Activated T-helper 1 cell treated with anti-CD3 and anti-CD28 coated beads, Interleukin-12 subunit alpha, Interleukin-12 subunit beta, Interleukin-2, Interleukin-4 antibody, amounts not matched to agents 30 ng/mL and 10 ng/mL and 1 ng/mL, durations not matched to agents 14 hours and 24 hours and 36 hours (primary cell): ENCODE data around the gene UBQLN4. TPM values are rescaled to one million over a fixed set of nuclear protein-coding genes. Genes with fewer than 3 reads are reported as not detected.
"Not testable (repeated sequence)": the region's sequence is repeated elsewhere in the genome, so short reads cannot be mapped to it uniquely, and the experiment has no call there.

Source experiments
- DNase-seq: peaks from one replicate; pipeline ENCODE4 v3.0.0; 2021; ENCODE audit warnings: low spot score
- H3K27ac Mint-ChIP-seq: one replicate; pipeline ENCODE4 v1.8.0; 2021; ENCODE audit warnings: mild to moderate bottlenecking, mixed read lengths
- H3K27me3 Mint-ChIP-seq: one replicate; pipeline ENCODE4 v1.8.0; 2022; ENCODE audit warnings: mild to moderate bottlenecking, moderate library complexity, mixed read lengths; ENCODE audit not compliant: insufficient read depth
- H3K36me3 Mint-ChIP-seq: one replicate; pipeline ENCODE4 v1.8.0; 2021; ENCODE audit warnings: low read depth, mixed read lengths
- H3K4me1 Mint-ChIP-seq: one replicate; pipeline ENCODE4 v1.8.0; 2021; ENCODE audit warnings: low read depth, mixed read lengths
- H3K4me3 Mint-ChIP-seq: one replicate; pipeline ENCODE4 v1.8.0; 2021; ENCODE audit warnings: mild to moderate bottlenecking, moderate library complexity, mixed read lengths
- H3K9me3 Mint-ChIP-seq: one replicate; pipeline ENCODE4 v1.8.0; 2021; ENCODE audit warnings: mixed read lengths
- intact Hi-C: fragments of 100-400 bp; cut with micrococcal nuclease; formaldehyde crosslinking; loops from one replicate; pipeline ENCODE4 v1.15.1; 2024
- total RNA-seq: library from RNA; stranded (reverse); gene quantifications from 2 replicates; pipeline ENCODE4 v1.2.3, GENCODE V29; 2022

The UBQLN4 gene
- total RNA-seq, 1 donor from 2014 or later = 59.5 TPM

- Mint-ChIP-seq H3K36me3 (peaks cover 29% of the 10 kb centered on the region), H3K9me3 (no peaks in the 10 kb centered on the region), H3K4me3 (peak overlapping the region; percentile 15), H3K27me3 (no peaks in the 10 kb centered on the region), H3K27ac (no peak overlapping the region), H3K4me1 (peaks cover 24% of the 10 kb centered on the region)
- intact Hi-C loops = loop anchor here (5.0 to 10.0 kb wide), 3 partner anchors 454 to 776 kb away; partner anchors contain the start of genes CLK2, HCN3, MEF2D and PRCC
- no peak for DNase-seq
Observed at GRCh38 chr1:156050376-156050775, 3.2 kb downstream of the UBQLN4 start.

GRCh38 chr1:156048663-156049258, 4.8 kb downstream of the UBQLN4 start:
- intact Hi-C loops = no loop called here
- Mint-ChIP-seq H3K36me3 (peaks cover 29% of the 10 kb centered on the region), H3K27me3 (no peaks in the 10 kb centered on the region), H3K9me3 (no peaks in the 10 kb centered on the region), H3K4me1 (peaks cover 26% of the 10 kb centered on the region), H3K4me3 (no peak overlapping the region), H3K27ac (no peak overlapping the region)
- no peak for DNase-seq

GRCh38 chr1:156045076-156045475, 8.5 kb downstream of the UBQLN4 start:
- no peaks in the 10 kb centered on the region for H3K27me3 Mint-ChIP-seq
- peak overlapping the region; percentile 2 for H3K27ac Mint-ChIP-seq
- no peak overlapping the region for H3K4me3 Mint-ChIP-seq
- H3K9me3 Mint-ChIP-seq = no peaks in the 10 kb centered on the region
- DNase-seq = peak; percentile 21
- peaks cover 31% of the 10 kb centered on the region for H3K36me3 Mint-ChIP-seq
- intact Hi-C loops = no loop called here
- peaks cover 24% of the 10 kb centered on the region for H3K4me1 Mint-ChIP-seq

GRCh38 chr1:156042828-156043227, 10.8 kb downstream of the UBQLN4 start:
- H3K27me3 Mint-ChIP-seq = no peaks in the 10 kb centered on the region

GRCh38 chr1:156034991-156035390, 18.6 kb downstream of the UBQLN4 start:
- intact Hi-C loops, DNase-seq, H3K27ac Mint-ChIP-seq, H3K27me3 Mint-ChIP-seq, H3K9me3 Mint-ChIP-seq, H3K4me3 Mint-ChIP-seq: not testable (repeated sequence)
- Mint-ChIP-seq H3K4me1 (peaks cover 12% of the 10 kb centered on the region), H3K36me3 (peaks cover 12% of the 10 kb centered on the region)

More at GRCh38 chr1:156042828-156043227, 10.8 kb downstream of the UBQLN4 start:
- no peaks in the 10 kb centered on the region for H3K9me3 Mint-ChIP-seq
- peaks cover 20% of the 10 kb centered on the region for H3K36me3 Mint-ChIP-seq
- no peak overlapping the region for H3K4me3 Mint-ChIP-seq
- intact Hi-C loops = no loop called here
- DNase-seq = no peak
- peaks cover 24% of the 10 kb centered on the region for H3K4me1 Mint-ChIP-seq
- H3K27ac Mint-ChIP-seq = no peak overlapping the region

- peaks cover 12% of the 10 kb centered on the region for H3K4me1 Mint-ChIP-seq
- no peaks in the 10 kb centered on the region for H3K9me3 Mint-ChIP-seq
- H3K36me3 Mint-ChIP-seq = peaks cover 9% of the 10 kb centered on the region
- peaks cover 9% of the 10 kb centered on the region for H3K27me3 Mint-ChIP-seq
- intact Hi-C loops = no loop called here
- no peak for DNase-seq
- no peak overlapping the region for H3K27ac Mint-ChIP-seq
- H3K4me3 Mint-ChIP-seq = no peak overlapping the region
Observed at GRCh38 chr1:156033011-156033410, 20.6 kb downstream of the UBQLN4 start.

GRCh38 chr1:156026588-156026987, 27.0 kb downstream of the UBQLN4 start:
- Mint-ChIP-seq H3K27ac (no peak overlapping the region), H3K27me3 (peaks cover 8% of the 10 kb centered on the region), H3K9me3 (no peaks in the 10 kb centered on the region), H3K4me1 (peaks cover 12% of the 10 kb centered on the region), H3K36me3 (no peaks in the 10 kb centered on the region), H3K4me3 (no peak overlapping the region)
- DNase-seq = no peak
- intact Hi-C loops = loop anchor here (1.0 kb wide), 1 partner anchor 40 kb away; no protein-coding TSS in a partner anchor

- Mint-ChIP-seq H3K4me3 (no peak overlapping the region), H3K27ac (no peak overlapping the region), H3K27me3 (peaks cover 8% of the 10 kb centered on the region), H3K4me1 (peaks cover 13% of the 10 kb centered on the region), H3K36me3 (no peaks in the 10 kb centered on the region), H3K9me3 (no peaks in the 10 kb centered on the region)
- intact Hi-C loops = loop anchor here (1.0 kb wide), 1 partner anchor 40 kb away; no protein-coding TSS in a partner anchor
- peak; percentile 8 for DNase-seq
Observed at GRCh38 chr1:156025876-156026275, 27.7 kb downstream of the UBQLN4 start.

GRCh38 chr1:156024801-156025200, 28.8 kb downstream of the UBQLN4 start:
- H3K4me3 Mint-ChIP-seq = no peak overlapping the region
- H3K27me3 Mint-ChIP-seq = peaks cover 8% of the 10 kb centered on the region
- intact Hi-C loops = no loop called here
- no peak overlapping the region for H3K27ac Mint-ChIP-seq
- H3K4me1 Mint-ChIP-seq = peaks cover 19% of the 10 kb centered on the region
- H3K36me3 Mint-ChIP-seq = peaks cover 3% of the 10 kb centered on the region
- H3K9me3 Mint-ChIP-seq = no peaks in the 10 kb centered on the region
- DNase-seq = no peak

- H3K4me3 Mint-ChIP-seq = peak overlapping the region; percentile 53
- DNase-seq = no peak
- no peaks in the 10 kb centered on the region for H3K9me3 Mint-ChIP-seq
- H3K36me3 Mint-ChIP-seq = peaks cover 18% of the 10 kb centered on the region
- peaks cover 29% of the 10 kb centered on the region for H3K4me1 Mint-ChIP-seq
- H3K27ac Mint-ChIP-seq = no peak overlapping the region
- intact Hi-C loops = loop anchor here (1.0 kb wide), 4 partner anchors 32 to 88 kb away; partner anchors contain the start of genes KHDC4 and LAMTOR2
- H3K27me3 Mint-ChIP-seq = peaks cover 4% of the 10 kb centered on the region
Observed at GRCh38 chr1:156021954-156022353, 31.6 kb downstream of the UBQLN4 start.

- Mint-ChIP-seq H3K27ac (peak overlapping the region; percentile 94), H3K36me3 (peaks cover 22% of the 10 kb centered on the region), H3K9me3 (no peaks in the 10 kb centered on the region), H3K4me3 (peak overlapping the region; percentile 98), H3K27me3 (peaks cover 4% of the 10 kb centered on the region), H3K4me1 (peaks cover 29% of the 10 kb centered on the region)
- DNase-seq = no peak
- intact Hi-C loops = loop anchor here (1.0 kb wide), 4 partner anchors 32 to 87 kb away; partner anchors contain the start of genes KHDC4 and LAMTOR2
Observed at GRCh38 chr1:156021093-156021428, 32.5 kb downstream of the UBQLN4 start.

GRCh38 chr1:156020293-156021092, 33.1 kb downstream of the UBQLN4 start, which contains the start of gene SSR2:
Gene SSR2, minus strand, starts transcription at chr1:156020951. Its CDS starts 784 bp downstream, at chr1:156020167.
- Mint-ChIP-seq H3K27ac (peak within 1 kb of the TSS; percentile 94), H3K9me3 (no peaks in the 10 kb centered on the region), H3K4me1 (peaks cover 29% of the 10 kb centered on the region), H3K36me3 (peaks cover 22% of the 10 kb centered on the region), H3K4me3 (peak within 1 kb of the TSS; percentile 98), H3K27me3 (peaks cover 4% of the 10 kb centered on the region)
- intact Hi-C loops = loop anchor here (1.0 kb wide), 7 partner anchors 31 to 263 kb away; partner anchors contain the start of genes ARHGEF2, KHDC4, LAMTOR2 and SYT11
- peak; percentile 85 for DNase-seq

- DNase-seq = no peak
- Mint-ChIP-seq H3K9me3 (no peaks in the 10 kb centered on the region), H3K4me3 (peak overlapping the region; percentile 98), H3K4me1 (peaks cover 23% of the 10 kb centered on the region), H3K36me3 (peaks cover 22% of the 10 kb centered on the region), H3K27ac (peak overlapping the region; percentile 94), H3K27me3 (no peaks in the 10 kb centered on the region)
- intact Hi-C loops = loop anchor here (1.0 kb wide), 3 partner anchors 42 to 263 kb away; partner anchors contain the start of genes ARHGEF2 and SYT11
Observed at GRCh38 chr1:156019946-156020292, 33.7 kb downstream of the UBQLN4 start.
